T follicular helper cell (primary cell): ENCODE data around the gene PDE11A.
A peak's percentile ranks its signal among the peaks of the same experiment; 100 is the strongest.

Experiments used
- DNase-seq: peaks from one replicate; pipeline ENCODE4 v3.0.0-alpha.2; 2020; ENCODE audit warnings: low read depth

PDE11A gene

DNA sequence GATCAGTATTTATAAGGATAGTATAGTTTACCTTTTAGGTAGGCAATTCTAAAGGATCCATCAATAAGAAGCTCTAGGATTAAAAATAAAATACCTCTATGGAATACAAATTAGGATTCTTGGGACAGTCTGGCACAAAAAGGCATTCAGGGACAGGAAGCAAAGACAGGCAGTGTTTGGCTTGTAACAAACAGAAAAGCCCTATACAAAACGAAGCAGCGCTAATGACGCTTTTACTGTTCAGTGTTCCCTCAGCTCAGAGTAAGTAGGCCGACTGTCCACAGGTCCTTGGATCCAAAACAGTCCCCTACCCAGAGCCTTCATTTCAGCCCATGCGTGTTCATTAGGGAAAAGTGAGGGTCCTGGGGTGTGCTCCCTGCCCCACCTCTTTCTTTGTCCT is 443.7 kb downstream of the PDE11A start:
- no peak for DNase-seq

DNA sequence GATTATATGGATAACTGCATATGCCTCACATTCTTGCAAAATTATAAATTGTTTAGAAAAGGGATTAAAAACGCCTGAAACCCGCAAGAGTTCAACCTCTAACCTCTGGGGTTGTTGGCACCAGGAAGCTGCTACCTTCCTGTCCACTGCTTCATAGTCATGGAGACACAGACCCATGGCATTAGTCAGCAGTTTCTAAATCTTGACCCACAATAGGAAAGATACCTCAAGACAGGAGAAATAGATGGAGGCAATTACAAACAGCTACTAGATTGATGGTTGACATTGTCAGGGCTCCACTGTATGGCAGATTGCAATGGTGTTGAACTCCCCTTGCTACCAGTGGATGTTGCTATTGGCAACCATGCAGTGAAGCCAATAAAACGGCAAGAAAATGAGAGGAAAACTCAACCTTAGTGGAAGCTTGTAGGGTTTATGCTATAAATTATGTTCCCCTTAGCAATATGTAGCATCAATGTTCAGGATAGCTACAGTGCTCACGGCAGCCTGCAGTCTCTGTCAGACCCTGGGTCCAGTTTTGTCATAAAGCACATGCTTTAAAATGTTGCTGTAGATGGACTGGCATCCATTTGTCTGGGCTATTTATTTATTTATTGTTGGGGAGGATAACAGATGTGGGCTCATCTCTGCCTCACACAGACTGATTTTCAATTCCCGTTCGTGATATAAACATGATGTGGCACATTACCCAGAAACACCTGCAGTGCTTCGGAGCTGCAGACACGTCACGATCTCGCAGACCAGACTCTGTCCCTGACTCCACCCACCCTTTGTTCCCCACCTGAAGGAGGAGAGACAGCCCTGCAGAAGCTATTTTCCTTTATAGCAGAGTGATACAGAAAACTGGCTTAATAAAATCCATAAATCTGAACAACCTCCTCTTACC is 446.6 kb downstream of the PDE11A start:
- no peak for DNase-seq

DNA sequence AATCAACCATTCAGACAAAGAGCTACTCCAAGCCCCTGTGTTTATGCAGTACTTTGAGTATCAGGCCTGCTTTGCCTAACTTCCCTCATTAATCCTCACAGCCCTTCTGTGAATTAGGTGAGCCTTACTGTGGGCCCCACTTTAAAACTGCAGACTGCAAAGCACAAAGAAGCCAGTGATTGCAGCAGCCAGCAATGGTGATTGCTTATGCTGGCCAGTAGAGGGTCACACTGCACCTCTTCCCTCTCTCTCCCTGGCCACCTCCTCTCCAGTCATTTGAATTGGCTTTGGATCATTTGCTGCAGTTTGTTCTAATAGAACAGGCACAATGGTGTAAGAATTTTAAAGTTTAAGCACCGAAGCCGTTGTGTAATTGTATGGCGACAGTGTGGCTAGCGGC is 450.1 kb downstream of the PDE11A start:
- DNase-seq: no peak

DNA sequence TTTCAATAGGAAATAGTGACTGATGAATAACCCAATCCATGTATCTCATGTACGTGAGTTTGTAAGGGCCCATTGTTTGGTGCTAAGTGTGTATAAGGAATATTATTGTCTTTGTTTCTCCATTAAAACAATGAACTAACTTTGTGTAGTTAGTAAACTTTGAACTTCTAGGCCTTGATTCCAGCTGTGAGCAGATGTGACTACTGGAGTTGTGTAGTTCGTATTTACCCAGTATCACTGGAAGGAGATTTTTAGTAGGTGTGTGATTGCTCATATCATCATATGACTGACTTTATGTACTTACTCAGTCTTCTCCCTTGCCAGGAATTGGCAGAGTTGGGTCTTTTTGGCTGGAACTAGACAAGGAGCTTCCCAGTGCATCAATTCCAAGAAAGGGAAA is 452.6 kb downstream of the PDE11A start:
- DNase-seq: no peak

DNA sequence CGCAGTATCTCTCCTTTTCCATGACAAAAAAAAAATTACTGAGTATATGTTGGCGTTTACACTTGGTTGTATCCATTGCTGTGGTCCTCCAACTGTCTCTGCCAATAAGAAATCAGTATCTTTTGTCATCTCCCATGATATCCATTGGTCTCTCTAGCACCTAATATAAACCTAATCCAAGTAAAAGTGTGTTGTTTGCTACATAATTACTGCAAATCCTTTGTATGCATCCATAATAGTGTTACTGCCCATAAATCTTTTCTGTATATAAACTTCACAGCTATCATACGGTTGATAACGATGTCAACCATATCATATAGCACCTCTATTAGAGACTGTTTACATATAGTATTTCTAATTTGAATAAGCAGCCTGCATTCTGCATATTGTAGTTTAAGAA is 453.1 kb downstream of the PDE11A start:
- DNase-seq: no peak

DNA sequence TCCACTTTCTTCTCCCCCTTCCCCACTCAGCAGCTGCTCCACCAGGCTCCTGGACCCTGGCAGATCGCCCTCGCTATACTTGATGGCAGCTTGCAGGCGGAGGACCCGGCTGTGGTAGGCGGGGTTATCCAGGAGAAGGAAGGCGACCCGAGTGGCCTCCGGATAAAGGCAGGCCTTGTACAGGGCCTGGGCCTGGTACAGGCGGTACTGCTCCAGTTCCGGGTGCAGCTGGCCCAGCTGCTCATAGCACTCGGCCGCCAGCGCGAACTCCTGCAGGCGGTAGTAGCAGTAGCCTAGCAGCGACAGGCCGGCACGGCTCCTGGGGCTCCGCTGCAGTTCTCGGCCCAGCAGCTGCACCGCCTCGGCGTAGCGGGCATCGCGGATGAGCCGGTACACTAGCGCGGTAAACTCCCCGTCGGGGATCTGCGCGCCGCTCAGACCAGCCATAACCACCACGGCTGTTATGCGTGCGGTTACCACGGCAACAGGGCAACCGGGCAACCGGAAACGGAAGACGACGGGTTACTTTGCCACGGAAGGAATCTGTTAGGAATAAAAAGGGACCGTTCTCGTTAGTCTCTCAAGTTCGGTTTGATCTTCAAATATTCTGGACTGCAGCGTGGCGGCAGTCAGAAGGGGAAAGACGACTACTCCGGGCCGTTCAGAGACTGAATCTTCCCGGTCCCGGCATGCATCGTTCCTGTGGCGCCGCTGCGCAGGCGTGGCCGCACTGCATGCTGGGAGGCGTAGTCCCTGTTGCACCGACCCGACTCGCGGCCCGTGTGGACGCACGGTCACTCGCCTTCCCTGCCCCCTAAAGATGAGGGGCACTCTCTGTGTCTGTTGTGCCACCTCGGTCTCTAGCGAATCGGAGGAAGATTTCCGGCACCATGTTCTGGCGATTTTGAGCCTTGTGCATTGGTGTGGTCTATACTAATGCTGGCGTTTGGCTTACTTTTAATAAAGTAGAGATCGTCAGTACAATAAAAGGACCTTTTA is 454.0 kb downstream of the PDE11A start:
- peak; percentile 87 for DNase-seq

DNA sequence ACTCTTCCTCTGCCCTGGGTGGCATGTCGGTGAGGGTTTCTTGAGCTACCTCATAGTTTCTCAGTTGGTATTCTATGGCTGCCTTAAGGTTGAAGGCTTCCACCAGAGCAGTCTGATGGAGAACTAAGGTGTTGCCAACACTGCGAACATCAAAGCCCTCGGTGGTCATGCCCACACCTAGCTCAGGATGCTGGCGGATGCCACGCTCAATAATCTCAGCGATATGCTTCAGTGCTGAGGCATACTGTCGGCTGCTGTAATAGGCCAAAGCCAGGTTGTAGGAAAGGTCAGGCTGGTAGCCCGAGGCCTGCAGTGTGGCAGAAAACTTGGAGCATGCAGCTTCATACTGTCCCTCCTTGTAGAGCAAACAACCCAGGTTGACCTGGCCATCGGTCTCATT is 454.7 kb downstream of the PDE11A start:
- DNase-seq: no peak

DNA sequence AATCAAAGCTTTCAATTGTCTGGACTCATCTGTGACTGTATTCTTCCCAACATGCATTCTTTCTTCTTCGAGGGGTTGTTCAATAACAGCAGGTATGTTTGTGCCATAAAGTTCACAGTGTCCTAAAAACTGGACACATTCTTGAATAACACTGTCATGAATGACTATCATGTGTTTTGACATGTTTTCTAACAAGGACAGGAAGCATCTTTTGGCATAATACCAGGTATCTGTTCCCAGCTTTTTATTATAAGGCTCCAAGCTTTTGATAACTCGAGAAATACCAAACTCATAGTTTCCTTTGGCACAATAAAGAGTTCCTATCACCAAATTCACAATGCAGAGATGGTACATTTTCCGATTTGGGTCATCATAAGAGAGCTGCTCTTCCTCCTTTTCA is 455.8 kb downstream of the PDE11A start:
- DNase-seq: no peak

DNA sequence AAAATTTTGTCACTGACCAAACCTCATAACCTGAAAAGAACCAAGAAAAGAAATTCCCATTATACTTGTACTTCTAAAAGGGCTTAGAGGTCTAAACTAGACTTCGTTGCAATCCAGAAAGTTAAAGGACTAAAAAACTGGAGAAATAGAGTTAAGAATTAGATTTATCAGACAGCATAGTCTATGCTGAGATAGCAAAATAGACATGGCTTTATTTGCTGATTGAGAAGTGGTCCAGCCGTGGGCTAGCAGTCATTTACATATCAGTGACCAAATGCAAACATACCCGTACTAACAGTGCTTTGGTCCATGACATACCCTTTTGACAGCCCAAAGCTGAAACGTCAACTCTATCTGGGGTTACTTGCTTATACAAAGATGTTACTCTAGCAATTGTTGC is 456.5 kb downstream of the PDE11A start:
- no peak for DNase-seq

DNA sequence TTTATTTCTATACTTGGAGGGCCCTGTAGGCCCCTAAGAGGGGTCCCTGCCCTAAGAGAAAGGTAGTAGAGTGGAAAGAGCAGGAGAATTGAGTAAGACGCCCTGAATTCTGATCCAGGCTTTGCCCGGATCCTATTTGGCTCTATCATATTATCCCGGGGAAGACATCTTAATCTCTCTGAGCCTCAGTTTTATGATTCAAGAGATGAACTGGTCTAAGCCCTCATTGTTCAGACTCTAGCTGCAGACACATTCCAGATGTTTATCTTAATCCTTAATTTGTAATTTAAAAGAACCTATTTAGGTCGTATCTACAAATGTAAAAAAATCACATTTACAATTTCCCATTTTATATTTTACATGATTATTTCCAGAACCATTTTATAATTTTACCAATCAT is 459.9 kb downstream of the PDE11A start:
- no peak for DNase-seq

DNA sequence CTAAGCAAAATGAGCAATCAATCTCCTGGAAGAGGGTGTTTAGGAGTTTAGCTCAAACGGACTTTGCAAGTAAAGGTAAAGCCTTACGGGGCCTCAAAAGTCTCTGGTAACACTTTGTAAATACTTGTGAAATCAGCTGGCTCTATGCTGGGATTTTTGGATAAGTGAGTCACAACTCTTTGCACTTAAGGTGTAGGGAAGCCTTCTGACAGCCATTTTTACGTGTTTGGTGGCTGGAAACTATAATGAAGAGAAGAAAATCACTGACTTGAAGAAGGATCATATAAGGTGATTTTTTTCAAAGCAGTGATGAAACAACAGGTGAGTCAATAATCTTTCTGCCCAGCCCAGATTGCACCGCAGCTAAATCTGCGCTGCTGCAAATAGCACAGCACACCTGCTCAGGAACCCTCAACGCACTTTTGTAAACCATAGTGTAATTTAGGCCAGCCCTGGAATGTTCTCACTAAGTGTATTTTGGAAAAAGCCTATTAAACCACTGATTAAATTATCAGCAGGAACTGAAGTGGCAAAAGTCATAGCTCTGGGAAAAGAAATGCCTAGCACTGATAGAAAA is 461.2 kb downstream of the PDE11A start:
- no peak for DNase-seq

DNA sequence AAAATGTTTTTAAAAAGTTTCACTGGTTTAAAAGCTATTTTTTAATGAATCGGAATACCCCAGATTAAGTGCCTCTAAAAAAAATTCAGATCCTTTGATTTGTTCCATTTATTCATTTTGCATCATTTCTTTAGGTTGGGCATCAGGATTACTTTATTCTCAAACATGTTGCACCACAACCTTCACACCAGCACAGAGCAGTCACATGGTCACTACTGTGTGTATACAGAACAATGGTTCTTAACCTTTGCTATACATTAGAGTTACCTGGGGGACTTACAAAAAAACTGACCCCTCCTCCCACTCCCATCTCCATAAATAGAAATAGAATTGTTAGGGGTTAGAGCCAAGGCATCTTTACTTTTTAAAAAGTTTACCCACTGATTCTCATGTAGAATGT is 461.8 kb downstream of the PDE11A start:
- DNase-seq: no peak

DNA sequence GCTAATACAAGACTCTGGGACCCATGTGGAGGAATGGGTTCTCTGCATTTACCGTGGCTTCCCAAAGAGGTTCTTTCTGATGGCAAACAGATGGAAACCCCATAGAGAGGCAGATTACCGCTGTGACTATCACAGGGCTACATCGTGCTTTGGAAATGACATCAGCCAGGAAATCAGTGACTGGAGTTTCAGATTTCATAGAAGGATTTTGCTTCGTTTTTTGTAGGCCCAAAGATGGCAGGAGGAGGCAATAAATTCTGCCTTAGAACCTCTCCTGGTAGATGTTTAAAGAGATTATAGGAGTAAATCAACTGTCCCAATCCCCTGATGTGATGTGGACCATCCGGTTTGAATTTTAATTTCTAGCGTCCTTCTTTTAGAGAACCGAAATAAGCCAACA is 465.9 kb downstream of the PDE11A start:
- no peak for DNase-seq

DNA sequence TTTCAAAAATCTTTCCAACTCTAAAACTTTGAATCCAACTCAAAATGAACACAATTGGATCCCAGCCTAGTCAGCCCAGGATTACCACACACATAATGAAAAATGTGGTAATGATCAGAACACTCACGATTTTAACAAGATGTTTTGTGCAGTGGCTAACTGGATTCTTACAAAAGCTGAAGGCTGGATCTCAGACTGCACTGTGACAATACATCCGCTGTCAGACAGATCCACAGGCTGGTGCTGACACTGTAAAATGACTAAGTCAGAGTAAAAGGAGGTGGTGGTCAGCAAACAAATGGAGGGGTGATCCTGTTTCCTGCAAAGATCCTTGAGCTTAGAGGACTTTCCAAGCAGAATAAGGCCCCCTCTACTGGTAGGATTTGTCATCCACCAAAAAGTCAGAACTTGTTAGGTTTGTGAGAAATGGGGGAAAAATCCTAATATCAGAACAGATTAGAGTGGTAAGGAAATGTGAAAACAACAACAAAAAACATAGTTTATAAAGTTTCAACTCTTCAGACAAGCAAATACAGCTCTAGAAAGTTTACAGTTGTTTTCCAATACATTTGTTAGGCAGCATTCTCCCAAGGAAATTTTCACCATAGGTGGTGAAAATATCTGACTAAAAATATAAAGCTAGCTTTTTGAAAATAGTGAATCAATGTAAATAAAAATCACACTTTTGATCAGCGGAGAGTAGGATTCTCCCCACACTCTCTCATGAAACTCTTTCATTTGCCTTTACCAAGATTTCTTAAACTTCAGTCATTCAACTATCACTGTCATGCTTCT is 468.1 kb downstream of the PDE11A start:
- no peak for DNase-seq

DNA sequence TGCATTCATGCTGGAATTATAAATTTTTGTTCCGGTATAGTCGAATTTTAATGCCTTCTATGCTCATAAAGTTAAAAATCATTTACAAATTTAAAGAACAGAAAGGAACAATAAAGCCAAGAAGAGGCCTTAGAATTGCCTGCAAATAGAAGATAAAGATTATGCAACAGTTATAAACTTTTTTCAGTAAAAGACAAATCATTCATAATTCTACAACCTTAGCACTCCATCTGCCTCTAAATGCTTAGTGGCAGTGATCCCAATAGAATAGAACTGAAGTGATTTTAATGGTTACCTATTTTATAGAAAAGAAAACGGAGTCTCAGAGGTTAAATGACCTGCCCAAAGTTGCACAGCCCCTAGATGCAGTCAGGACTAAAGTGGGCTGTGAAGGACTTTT is 468.8 kb downstream of the PDE11A start:
- no peak for DNase-seq

DNA sequence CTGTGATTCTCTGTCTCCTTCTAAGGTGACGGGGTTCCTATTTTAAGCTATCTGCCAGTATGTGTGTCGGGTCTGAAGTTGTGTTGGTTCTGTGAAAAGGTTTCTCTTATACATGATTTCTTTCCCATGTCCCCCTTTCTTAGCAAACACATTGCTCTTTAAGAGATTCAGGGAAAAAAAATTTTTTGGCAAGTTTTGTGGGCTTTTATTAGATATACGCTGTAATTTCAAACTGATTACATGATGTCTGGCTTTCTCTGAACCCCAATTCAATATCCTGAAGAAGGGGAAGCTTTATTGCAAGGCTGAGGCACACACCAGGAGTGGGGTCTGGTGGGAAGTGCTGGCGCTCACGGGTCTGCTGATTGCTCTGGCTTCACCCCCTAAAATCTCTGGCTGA is 469.4 kb downstream of the PDE11A start:
- no peak for DNase-seq

DNA sequence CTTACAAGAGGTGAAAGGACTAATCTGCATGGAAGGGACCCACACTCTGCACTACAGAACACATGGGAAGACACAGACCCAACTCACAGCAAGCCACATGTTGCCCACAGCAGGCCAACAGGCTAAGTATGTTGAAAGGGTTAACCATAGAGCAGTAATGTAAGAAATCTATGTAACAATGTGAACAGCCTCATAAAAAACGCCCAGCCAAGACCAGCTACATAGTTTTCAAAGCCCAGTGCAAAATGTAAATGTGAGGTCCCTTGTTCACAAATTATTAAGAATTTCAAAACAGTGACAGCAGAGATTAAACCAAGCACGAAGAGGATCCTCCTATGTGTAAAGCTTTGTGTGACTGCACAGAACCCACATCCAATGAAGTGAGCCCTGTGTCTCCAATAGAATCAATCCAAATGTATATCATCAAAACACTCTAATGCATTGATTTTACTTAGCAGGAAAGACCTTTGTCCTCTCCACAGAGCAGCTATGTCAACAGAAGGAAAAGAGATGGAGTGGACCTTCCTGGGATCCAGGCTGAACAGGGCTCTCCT is 469.9 kb downstream of the PDE11A start:
- DNase-seq: no peak

DNA sequence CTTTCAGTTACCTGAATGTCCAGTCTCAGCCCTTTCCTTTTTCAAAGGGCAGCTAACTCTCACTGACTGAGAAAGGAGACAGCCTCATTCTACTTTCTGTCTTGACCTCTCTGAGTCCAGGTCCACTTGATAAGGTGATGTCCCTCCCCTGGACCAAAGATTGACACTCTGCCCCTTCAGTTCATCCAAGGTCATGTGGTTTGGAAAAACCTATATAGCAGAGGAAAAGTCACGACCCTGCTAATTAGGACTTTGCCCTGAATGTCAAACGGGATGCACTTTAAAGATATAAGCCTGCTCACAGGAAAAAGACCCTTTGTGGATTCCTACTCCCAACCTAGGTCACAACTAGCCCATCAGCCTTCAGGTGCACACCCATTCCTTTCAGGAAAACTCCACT is 471.7 kb downstream of the PDE11A start:
- DNase-seq: no peak

DNA sequence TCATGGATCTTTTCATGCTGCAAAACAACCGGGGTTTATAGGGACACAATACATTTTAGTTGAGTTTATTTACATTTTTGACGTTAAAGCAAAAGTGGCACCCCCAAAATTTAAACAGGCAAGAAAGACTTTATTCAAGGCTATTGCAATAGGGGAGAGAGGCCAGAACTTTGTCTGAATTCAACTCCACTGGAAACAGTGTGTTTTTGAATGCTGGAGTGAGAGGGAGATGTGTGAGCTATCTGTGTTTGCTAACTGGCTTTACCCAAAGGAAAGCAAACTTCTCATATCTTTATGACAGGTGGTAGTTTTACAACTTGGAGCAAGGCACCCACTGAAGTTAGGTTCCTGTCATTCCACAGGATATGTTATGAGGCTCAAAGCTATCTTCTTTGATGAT is 472.6 kb downstream of the PDE11A start:
- DNase-seq: no peak

DNA sequence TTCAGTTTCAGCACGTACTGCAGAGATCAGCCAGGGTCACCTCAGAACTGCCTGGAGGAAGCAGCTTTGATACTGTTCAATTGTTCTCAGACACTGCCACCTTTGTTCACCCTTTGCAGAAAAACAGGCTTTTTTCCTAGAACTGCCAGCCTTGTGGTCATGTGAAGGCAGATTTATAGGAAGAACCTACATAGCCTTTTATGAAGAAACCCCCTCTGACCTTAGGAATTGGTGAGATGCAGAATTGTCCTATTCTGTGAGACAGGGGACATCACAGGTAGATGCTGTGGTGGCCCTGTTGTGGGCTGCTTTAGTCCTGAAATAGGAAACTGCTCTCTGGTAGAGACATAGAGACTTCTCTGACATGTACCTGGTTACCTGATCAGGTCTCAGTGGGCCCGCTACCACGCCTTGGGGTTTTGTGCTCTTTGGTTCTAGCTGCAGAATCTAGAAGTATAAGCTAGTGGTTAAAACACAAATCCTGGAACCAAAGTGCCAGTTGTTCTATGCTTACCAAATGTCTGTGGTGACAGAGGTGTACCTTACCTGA is 473.4 kb downstream of the PDE11A start:
- no peak for DNase-seq
